GM12891 (cell line): ENCODE results near the gene LPAR2.
"Not testable (repeated sequence)": the region's sequence is repeated elsewhere in the genome, so short reads cannot be mapped to it uniquely, and the experiment has no call there.

ENCODE experiments used
- DNase-seq: peaks from one replicate; pipeline ENCODE4 v3.0.0; 2011; ENCODE audit warnings: low spot score; ENCODE audit not compliant: insufficient read length
- FAIRE-seq: peaks from 2 replicates; lab custom pipeline; 2011; peaks lifted over from hg19 to GRCh38; lab: Jason Lieb, UNC
- PAX5 ChIP-seq: IDR thresholded peaks from 2 replicates; pipeline ENCODE4 v1.6.1; 2011; ENCODE audit warnings: low read length, moderate library complexity, mild to moderate bottlenecking; ENCODE audit not compliant: insufficient read depth, severe bottlenecking
- POLR2A ChIP-seq: IDR thresholded peaks from 2 replicates; pipeline ENCODE4 v1.6.1; 2011; ENCODE audit warnings: low read depth, low read length, control low read depth
- POLR2AphosphoS5 ChIP-seq: IDR thresholded peaks from 2 replicates; pipeline ENCODE4 v1.6.1; 2011; ENCODE audit warnings: low read depth, low read length, control low read depth
- POU2F2 ChIP-seq: IDR thresholded peaks from 2 replicates; pipeline ENCODE4 v1.6.1; 2011; ENCODE audit warnings: low read depth, mild to moderate bottlenecking, control low read depth, low read length, moderate library complexity
- SPI1 ChIP-seq: IDR thresholded peaks from 2 replicates; pipeline ENCODE4 v1.6.1; 2011; ENCODE audit warnings: low read depth, low read length, control low read depth
- TAF1 ChIP-seq: IDR thresholded peaks from 2 replicates; pipeline ENCODE4 v1.6.1; 2011; ENCODE audit warnings: low read depth, low read length, control low read depth

The LPAR2 gene

DNA sequence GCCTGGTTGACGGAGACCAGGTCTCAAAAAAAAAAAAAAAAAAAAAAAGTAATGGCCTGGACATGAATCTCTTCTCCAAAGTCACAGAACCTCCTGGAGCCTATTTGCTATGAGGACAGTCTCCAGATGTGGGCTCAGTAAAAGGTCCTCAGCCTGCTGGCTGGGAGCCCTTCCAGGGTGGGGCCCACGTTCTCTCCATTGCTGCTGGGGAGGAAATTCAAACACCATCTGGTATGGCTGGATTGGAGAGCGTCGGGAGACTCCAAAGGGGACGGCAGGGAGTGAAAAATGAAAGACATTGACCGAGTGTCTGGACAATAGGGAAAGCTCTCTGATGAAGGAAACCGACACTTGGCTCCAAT is 8.2 kb downstream of the LPAR2 start:
- no peak for FAIRE-seq
- no peak for DNase-seq
- no peak for TF ChIP-seq TAF1
- TF ChIP-seq POLR2AphosphoS5, result no peak
- TF ChIP-seq POU2F2, result no peak
- TF ChIP-seq SPI1, result no peak
- TF ChIP-seq PAX5, result no peak
- no peak for TF ChIP-seq POLR2A

DNA sequence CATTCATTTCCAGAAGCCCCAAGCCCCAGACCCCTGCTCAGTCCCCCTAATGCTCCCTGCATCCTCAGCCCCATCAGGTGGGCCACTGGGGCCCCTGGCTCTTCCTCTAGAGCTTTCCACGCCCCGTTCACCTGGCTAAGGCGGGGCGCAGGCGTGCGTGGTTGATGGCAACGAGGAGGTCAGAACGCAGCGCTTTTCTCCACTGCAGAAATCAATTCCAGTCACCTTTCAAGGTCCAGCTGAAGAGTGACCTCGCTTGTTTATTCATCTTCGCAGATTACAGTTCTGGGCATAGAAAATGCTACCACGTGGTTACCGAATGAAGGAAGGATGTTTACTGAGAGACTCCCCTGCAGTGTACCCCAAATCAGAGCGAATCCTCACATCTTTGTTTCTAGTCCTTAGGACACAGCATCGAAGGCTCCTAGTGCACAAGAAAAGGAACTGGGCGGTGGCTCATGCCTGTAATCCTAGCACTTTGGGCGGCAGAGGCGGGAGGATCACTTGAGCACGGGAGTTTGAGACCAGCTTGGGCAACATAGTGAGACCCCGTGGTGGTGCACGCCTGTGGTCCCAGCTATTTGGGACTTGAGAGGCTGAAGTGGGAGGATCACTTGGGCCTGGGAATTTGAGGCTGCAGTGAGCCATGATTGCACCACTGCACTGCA is 8.7 kb downstream of the LPAR2 start:
- TF ChIP-seq POU2F2 (no peak), POLR2AphosphoS5 (no peak), PAX5 (no peak)
- DNase-seq, result no peak
- no peak for FAIRE-seq

DNA sequence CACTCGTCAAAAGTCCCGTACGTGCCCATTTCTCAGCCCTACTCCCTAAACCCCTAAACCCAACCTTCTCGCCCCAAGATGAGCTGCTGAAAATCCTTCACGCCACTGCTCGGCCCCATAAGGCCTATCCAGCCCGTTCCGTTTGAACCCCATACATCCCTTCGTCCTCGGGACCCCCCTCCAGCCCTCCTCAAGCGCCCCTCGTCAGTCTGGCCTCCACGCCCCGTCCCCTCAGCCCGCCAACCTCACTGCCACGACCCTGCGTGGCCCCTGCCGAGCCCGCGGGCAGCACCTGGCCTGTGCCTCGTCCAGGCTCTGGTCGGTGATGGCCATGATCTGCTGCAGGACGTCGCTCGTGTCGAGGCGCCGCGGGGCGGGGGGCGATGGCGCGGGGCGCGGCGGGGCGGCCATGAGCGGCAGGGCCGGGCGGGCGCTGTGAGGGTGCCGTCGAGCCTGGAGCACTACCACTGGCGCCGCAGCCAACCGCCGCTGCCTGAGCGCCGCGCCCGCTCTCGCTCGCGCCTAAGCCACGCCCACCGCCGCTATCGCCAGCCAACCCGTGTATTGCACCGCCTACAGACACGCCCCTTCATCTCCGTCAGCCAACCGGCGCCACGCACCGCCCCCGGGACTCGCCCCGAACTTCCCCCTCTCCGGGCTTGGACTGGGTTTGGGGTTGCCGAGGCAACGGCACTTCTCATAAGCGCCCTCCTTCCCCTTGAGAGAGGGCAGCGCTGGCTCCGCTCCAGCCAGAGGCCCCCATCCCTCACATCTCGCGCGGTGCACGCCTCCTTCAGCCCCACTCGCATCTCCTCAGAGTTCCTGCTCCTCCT is 9.6 kb downstream of the LPAR2 start, which contains the start of gene PBX4:
TSS of gene PBX4 (minus strand) at position 469 of the 833 bp plus-strand sequence. CDS start at position 411, 58 bp downstream.
- peak; percentile 97 for FAIRE-seq
- TF ChIP-seq TAF1 (no peak), POLR2A (no peak), PAX5 (no peak), SPI1 (no peak), POLR2AphosphoS5 (no peak), POU2F2 (no peak)
- DNase-seq, result peak; percentile 92

DNA sequence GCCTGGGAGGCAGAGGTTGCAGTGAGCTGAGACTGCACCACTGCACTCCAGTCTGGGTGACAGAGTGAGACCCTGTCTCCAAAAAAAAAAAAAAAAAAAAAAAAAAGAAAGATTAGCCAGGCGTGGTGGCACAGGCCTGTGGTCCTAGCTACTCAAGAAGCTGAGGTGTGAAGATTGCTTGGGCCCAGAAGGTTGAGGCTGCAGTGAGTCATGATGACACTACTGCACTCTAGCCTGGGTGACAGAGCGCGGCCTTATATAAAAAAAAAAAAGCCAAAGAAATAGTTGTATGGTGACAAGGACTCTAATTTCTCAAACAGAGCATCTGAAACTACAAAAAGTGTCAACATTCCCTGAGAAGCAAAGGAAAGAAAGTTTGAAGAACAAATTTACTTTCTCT is 12.9 kb downstream of the LPAR2 start:
- TF ChIP-seq POLR2A, result no peak
- TF ChIP-seq POU2F2, result no peak
- TF ChIP-seq SPI1, result no peak
- no peak for TF ChIP-seq PAX5
- TF ChIP-seq TAF1, result no peak
- TF ChIP-seq POLR2AphosphoS5, result no peak
- DNase-seq (no peak), FAIRE-seq (no peak)

DNA sequence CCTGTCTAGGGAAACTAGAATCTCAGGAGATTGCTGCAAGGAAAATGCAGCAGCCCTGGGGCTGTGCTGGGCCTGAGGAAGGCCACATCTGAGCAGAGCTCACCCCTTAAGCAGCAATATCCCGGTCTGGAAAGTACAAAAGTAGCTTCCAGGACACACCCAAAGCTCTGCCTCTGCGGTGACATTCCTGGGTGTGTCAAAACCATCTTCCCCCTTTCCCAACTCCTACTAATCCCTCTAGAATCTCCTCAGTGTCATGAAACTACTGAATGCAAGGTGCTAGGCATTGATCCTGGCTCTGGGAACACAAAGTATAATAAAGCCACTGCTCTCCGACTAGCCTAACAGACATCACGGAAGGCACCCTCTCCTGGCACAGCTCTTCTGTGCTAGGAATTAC is 14.5 kb downstream of the LPAR2 start:
- DNase-seq (no peak), FAIRE-seq (no peak)
- no peak for TF ChIP-seq PAX5
- TF ChIP-seq POLR2AphosphoS5, result no peak
- no peak for TF ChIP-seq POLR2A
- no peak for TF ChIP-seq SPI1
- no peak for TF ChIP-seq TAF1
- no peak for TF ChIP-seq POU2F2

DNA sequence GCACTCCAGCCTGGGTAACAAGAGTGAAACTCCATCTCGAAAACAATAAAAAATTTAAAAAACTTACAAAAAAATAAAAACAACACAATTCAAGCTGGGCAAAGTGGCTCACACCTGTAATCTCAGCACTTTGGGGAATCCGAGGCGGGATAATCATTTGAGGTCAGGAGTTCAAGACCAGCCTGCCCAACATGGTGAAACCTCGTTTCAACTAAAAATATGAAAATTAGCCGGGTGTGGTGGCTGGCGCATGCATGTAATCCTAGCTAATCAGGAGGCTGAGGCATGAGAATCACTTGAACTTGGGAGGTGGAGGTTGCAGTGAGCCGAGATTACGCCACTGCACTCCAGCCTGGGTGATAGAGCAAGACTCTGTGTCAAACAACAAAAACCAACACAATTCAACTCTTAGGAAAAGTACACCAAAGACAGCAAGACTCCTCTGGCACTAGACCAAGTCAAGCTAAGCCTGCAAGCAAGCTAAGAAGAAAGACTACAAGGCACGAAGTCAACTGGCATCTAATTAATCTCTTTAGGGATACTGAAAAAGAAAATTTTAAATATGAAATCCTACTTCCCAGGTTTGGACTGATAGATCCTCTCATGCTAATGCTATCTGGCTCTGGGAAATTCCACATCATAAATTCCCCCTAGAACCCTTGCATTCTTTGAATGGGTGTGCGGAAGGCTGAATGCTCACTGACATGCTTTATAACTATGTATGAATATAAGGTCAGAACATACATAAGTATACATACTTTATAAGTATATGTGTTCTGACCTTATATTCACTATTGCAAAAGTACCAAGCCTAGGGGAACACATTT is 17.4 kb downstream of the LPAR2 start:
- TF ChIP-seq POLR2AphosphoS5 (no peak), PAX5 (no peak), SPI1 (no peak), TAF1 (no peak), POU2F2 (no peak), POLR2A (no peak)
- DNase-seq, result no peak
- no peak for FAIRE-seq

DNA sequence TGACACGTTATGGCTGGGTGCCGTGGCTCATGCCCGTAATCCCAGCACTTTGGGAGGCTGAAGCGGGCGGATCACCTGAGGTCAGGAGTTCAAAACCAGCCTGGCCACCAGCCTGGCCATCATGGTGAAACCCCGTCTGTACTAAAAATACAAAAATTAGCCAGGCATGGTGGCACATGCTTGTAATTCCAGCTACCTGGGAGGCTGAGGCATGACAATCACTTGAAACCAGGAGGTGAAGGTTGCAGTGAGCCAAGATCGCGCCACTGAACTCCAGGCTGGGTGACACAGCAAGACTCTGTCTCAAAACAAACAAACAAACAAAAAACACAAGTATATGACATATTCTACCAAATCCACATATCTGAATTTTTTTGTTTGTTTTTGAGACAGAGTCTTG is 21.3 kb downstream of the LPAR2 start:
- not testable (repeated sequence) for FAIRE-seq, DNase-seq

DNA sequence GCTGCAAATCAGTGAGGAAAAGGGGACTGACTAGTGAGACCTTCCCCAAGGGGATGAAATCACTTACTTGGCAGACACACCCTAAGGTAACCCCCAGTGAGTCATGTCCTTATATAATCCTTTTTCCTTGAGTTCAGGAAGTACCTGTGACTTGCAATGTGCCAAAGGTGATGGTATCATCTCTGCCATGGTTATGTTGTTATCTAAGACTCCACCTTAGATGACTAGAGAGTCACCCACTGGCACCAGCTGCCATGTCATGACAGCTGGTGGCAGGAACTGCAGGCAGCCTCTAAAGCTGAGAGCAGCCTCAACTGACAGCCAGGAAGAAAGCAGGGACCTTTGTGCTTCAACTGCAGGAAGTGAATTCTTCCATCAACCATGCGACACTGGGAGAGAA is 22.0 kb downstream of the LPAR2 start:
- TF ChIP-seq SPI1 (no peak), POLR2A (no peak), POU2F2 (no peak)
- DNase-seq, result no peak
- FAIRE-seq, result peak; percentile 43

DNA sequence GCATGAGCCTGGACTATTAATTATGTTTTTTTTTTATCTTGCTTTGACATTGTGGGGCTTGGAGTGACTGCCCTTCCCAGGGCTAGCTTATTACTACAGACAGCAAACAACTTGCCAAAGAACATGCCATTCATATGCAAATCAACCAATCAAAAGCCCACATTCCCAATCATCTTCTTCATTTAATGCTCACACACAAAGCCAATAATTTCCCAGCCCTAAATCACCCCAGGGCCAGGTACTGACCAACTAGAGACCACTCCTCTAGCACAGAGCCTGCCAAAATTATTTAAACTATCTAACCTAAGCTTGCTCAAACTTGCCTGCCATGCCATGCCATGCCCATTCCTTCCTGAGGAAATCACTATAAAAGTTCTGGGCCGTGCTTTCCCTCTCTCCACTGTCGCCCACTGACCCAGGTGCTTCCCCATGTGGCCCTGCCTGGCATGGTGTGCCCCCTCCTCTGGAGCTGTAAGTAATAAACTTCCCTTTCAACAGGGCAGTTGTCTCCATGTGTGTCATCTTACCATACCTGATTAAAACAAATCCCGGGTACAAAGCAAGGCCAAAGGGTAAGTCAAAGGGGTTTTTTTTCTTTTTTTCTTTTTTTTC is 25.2 kb downstream of the LPAR2 start:
- TF ChIP-seq PAX5, result no peak
- DNase-seq (no peak), FAIRE-seq (no peak)
